Bronchial epithelial cell (primary cell): ENCODE results near the gene B4GALT4. TPM values are rescaled to one million over a fixed set of nuclear protein-coding genes. Genes with fewer than 3 reads are reported as not detected.

Experiments used
- DNase-seq: peaks from one replicate; pipeline ENCODE4 v3.0.0-alpha.2; 2010; ENCODE audit warnings: low read depth
- FAIRE-seq: peaks from 2 replicates; lab custom pipeline; 2011; peaks lifted over from hg19 to GRCh38; lab: Jason Lieb, UNC
- H3K27me3 ChIP-seq: 2 replicates; pipeline ENCODE4 v1.5.1; 2011; ENCODE audit warnings: low read length; ENCODE audit not compliant: control insufficient read depth, insufficient read depth
- H3K36me3 ChIP-seq: 2 replicates; pipeline ENCODE4 v1.5.1; 2011; ENCODE audit warnings: low read length; ENCODE audit not compliant: control insufficient read depth, insufficient read depth
- H3K4me3 ChIP-seq: 2 replicates; pipeline ENCODE4 v1.5.1; 2011; ENCODE audit warnings: mild to moderate bottlenecking, low read depth, low read length, control low read depth
- total RNA-seq: library from RNA; depleted of rRNA; stranded (reverse); fragments of >200 nt; gene quantifications from 2 replicates; pipeline ENCODE4 v1.2.1, GENCODE V29; 2014
- TF ChIP-seq, protein P1 (sequence below): IDR thresholded peaks from 2 replicates; pipeline ENCODE4 v1.5.1; 2011; ENCODE audit warnings: mild to moderate bottlenecking, moderate library complexity, low read length, control low read depth, inconsistent platforms; ENCODE audit not compliant: insufficient read depth, severe bottlenecking

The B4GALT4 gene
- total RNA-seq, 1 donor from 2014 or later: 40.5 TPM

DNA sequence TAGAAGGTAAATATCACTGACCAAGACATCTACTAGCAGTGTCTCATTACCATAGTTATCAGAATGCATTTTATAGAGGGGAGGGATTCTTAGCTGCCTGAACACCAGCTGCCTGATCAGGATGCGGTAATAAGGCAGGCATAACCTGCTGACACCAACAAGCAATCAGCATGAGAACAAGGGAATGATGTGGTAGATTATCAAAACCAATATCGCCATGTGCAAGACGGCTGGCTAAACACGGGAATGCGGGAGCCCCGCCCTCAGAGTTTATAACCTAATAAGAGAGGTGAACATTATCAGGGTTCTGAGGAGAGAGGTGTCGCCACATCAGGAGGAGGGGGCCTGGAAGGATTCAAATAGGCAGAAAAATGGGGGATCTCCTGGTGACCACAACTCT, 20.5 kb downstream of the B4GALT4 start:
- TF ChIP-seq, protein P1, sequence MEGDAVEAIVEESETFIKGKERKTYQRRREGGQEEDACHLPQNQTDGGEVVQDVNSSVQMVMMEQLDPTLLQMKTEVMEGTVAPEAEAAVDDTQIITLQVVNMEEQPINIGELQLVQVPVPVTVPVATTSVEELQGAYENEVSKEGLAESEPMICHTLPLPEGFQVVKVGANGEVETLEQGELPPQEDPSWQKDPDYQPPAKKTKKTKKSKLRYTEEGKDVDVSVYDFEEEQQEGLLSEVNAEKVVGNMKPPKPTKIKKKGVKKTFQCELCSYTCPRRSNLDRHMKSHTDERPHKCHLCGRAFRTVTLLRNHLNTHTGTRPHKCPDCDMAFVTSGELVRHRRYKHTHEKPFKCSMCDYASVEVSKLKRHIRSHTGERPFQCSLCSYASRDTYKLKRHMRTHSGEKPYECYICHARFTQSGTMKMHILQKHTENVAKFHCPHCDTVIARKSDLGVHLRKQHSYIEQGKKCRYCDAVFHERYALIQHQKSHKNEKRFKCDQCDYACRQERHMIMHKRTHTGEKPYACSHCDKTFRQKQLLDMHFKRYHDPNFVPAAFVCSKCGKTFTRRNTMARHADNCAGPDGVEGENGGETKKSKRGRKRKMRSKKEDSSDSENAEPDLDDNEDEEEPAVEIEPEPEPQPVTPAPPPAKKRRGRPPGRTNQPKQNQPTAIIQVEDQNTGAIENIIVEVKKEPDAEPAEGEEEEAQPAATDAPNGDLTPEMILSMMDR: no peak
- Histone ChIP-seq H3K36me3 (peaks cover 15% of the 10 kb centered on the region), H3K27me3 (no peaks in the 10 kb centered on the region), H3K4me3 (no peak overlapping the region)
- no peak for FAIRE-seq
- DNase-seq: no peak

DNA sequence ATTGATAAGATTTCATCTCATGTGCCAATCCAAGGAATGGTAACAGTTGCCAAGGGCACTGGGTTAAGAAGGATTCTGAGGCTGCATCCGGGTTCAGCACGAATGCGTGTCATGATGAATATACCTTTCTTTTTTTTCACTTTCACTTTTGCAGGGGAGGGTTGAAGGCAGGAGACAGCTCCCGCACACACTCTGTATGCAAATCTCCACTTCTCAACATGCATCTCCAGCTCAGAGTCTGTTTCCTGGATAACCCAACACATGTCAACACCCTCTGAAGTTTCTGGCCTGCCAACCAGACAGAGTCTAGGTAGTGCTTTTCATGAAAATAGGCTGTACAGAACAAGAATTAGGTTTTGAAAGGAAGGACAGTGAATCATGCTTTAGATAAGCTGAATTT, 21.6 kb downstream of the B4GALT4 start:
- FAIRE-seq (peak; percentile 43), DNase-seq (no peak)
- Histone ChIP-seq H3K36me3 (peaks cover 15% of the 10 kb centered on the region), H3K27me3 (no peaks in the 10 kb centered on the region), H3K4me3 (no peak overlapping the region)
- TF ChIP-seq, protein P1: no peak

DNA sequence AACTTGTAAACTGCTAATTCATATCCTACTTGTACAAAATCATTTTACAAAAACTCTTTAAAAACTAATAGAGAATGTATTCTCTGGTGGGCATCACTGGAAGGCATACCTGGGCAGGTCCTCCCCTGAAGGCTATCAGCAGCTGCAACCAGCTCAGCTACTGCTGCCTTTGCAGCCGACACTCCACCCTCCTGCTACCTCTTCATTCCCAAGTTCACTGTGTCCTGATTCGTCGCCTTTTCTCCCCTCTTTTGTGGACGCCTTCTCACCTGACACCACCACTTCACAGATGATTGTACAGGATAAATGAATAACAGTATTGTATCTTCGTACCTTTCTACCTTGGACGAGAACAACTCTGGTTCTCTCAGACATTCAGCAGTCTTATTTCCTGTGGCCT, 28.9 kb downstream of the B4GALT4 start:
- FAIRE-seq (no peak), DNase-seq (no peak)
- H3K4me3 ChIP-seq: no peak overlapping the region
- TF ChIP-seq, protein P1: no peak
- H3K36me3 ChIP-seq: peaks cover 1% of the 10 kb centered on the region
- H3K27me3 ChIP-seq: no peaks in the 10 kb centered on the region

DNA sequence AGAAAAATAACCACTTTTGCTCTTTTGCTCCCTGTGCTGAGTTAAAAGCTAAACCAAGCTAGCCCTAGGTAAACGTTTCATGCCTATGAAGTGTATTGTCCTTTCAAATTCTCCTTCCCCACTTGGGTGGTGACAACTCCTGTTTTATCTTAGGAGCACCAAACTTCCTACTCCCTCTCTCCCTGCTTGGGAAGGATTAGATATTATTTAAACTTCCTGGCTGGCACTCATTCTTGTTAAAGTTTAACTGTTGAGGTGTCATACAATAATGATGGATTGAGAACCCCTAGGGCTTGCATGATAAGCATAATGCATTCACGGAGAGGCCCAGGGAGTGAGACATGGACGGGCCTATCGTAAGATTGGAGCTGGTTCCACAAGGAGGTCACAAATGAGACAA, 29.5 kb downstream of the B4GALT4 start:
- FAIRE-seq (no peak), DNase-seq (no peak)
- TF ChIP-seq, protein P1: no peak
- peaks cover 1% of the 10 kb centered on the region for H3K36me3 ChIP-seq
- no peak overlapping the region for H3K4me3 ChIP-seq
- H3K27me3 ChIP-seq: no peaks in the 10 kb centered on the region

DNA sequence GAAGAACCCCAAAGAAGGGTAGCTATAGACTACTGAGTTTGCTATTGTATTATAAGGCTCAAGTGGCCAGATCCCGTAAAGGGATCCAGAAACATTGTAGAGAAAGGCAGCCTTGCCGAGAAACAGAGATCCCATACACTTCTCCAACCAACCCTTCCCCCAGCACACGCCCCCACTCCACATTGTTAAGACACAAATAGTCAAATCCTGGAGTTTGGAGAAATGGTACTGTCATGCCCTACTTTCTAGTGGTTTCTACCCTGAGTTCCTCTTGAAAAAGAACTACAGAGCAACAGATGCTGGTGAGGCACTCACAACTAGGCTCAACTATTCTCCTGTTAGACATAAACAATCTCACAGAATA, 33.2 kb downstream of the B4GALT4 start:
- no peaks in the 10 kb centered on the region for H3K27me3 ChIP-seq
- FAIRE-seq: no peak
- peaks cover 1% of the 10 kb centered on the region for H3K36me3 ChIP-seq
- no peak for DNase-seq
- H3K4me3 ChIP-seq: no peak overlapping the region
- TF ChIP-seq, protein P1: no peak

DNA sequence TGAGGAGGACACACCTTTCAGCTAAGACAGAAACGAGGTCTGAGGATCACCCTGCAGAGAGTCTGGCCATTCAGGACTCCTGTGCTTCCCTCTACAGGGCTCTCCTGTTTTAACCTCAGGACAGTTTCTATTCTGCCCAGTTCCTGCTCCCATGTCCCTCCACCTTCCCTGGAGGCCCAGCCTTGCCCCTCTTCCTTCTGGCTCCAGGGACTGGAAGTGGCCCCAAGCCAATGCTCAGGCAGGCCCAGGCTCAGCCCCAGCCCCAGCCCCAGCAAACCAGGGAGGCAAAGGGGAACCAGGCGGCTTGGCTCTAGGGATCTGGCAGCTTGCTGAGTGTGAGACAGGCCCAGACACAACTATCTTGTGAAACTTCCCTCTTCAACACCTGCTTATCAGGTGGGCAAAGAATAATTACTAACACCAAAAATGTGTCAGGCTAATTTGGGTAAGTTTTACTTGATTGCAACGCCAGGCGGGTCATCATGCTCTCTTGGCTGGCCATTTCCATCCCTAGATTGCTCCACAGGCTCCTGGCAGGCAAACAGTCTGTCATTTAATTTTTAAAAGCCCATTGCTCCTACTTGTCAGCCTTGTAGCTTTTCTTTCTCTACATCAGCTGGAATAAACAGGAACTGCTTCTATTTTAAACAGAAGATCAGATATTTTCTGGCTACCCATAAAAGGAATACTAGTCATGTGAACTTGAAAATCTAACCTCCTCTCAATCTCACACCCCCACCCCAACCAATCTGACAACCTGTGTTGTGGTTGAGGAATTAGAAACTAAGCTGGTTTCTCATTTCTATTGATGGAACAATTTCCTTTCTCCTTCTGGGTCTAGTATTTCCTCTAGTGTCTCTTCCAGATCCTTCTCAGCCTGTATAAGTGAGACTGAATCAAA, 33.8 kb downstream of the B4GALT4 start:
- peaks cover 1% of the 10 kb centered on the region for H3K36me3 ChIP-seq
- H3K27me3 ChIP-seq: no peaks in the 10 kb centered on the region
- H3K4me3 ChIP-seq: no peak overlapping the region
- DNase-seq (peak; percentile 90), FAIRE-seq (no peak)
- TF ChIP-seq, protein P1: no peak
